NB4 (cell line): ENCODE data around the gene PPTC7.

ENCODE experiments used
- CTCF ChIP-seq: IDR thresholded peaks from one replicate; pipeline ENCODE4 v1.5.1; 2012; ENCODE audit warnings: low read depth, low read length
- MYC ChIP-seq: IDR thresholded peaks from 2 replicates; pipeline ENCODE4 v1.6.1; 2011; ENCODE audit warnings: low read depth, low read length
- POLR2A ChIP-seq: IDR thresholded peaks from 2 replicates; pipeline ENCODE4 v1.6.1; 2011; ENCODE audit warnings: mild to moderate bottlenecking; ENCODE audit not compliant: insufficient read length; ENCODE audit errors: extremely low read depth
- TF ChIP-seq, protein P1 (sequence below): IDR thresholded peaks from 2 replicates; pipeline ENCODE4 v1.6.1; 2011; ENCODE audit warnings: low read depth, low read length

DNA sequence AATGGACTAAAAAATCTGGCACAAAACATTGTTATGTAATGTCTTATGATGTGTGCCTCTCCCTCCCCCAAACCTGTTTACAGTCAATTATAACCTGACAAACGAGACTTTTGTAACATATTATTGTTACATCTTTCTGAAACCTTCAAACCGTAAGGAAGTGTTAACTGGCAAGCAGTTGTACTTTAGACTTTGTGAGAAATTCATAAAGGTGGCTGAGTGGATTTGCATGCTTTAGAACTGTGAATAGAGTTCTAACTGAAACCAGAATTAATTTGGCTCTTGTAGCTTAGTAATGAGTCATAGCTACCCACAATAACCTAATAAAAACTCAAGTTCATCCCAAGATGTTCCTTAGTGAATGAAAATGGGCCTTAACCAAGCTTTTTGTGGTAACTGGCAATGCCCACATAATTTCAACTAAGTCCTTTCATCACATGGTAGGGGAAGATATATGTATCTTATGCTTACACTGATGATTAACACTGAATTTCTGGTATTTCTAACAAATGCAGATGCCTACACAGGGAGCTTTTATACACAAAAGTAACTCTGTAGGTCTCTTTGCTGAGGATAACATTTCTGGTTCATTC lies 51.3 kb downstream of the PPTC7 start:
- TF ChIP-seq CTCF (no peak), POLR2A (no peak), MYC (no peak)
- TF ChIP-seq, protein P1, sequence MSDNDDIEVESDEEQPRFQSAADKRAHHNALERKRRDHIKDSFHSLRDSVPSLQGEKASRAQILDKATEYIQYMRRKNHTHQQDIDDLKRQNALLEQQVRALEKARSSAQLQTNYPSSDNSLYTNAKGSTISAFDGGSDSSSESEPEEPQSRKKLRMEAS, result no peak
